GM18907 (cell line): ENCODE data around the gene SCARB1.

Source experiments
- ATAC-seq: cut with Tn5 transposase; IDR thresholded peaks from one replicate; pipeline ENCODE4 v1.9.1; 2021; ENCODE audit warnings: mild to moderate bottlenecking, moderate library complexity; ENCODE audit not compliant: unreplicated experiment

Gene SCARB1

DNA sequence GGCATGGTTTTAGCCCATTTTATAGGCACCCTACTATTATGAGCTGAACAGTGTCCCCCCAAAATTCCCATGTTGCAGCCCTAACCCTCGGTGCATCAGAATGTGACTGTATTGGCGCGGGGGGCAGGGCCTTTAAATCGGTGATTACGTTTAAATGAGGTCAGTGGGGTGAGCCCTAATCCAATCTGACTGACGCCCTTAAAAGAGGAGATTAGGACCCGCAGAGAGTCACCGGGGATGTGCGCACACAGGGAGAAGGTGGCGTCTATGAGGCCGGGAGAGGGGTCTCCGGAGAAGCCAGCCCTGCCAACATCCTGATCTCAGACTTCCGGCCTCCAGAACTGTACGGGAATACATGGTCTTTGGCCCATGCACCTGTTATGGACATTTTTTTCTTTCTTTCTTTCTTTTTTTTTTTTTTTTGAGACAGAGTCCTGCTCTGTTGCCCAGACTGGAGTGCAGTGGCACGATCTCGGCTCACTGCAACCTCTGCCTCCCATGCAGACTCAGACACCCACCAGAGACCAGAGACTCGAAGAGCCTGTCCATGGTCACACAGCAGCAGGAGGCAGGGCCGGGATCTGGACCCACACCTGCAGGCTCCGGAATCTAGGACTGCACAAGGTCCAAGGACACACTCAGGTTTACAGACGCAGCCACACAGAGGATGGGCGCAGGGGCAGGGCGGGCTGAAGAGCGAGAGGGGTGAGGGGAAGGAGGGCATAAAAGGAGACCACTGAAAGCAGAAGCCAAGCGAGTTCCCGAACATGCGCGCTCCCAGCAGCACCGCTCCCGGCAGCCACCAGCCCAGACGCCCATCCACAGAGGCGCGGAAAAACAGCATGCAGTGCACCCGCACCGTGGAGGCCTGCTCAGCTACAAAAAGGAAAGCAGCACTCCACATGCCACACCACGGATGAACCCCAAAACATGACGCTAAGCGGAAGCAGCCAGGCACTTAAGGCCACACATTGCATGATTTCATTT, 19.0 kb downstream of the SCARB1 start:
- no peak for ATAC-seq

DNA sequence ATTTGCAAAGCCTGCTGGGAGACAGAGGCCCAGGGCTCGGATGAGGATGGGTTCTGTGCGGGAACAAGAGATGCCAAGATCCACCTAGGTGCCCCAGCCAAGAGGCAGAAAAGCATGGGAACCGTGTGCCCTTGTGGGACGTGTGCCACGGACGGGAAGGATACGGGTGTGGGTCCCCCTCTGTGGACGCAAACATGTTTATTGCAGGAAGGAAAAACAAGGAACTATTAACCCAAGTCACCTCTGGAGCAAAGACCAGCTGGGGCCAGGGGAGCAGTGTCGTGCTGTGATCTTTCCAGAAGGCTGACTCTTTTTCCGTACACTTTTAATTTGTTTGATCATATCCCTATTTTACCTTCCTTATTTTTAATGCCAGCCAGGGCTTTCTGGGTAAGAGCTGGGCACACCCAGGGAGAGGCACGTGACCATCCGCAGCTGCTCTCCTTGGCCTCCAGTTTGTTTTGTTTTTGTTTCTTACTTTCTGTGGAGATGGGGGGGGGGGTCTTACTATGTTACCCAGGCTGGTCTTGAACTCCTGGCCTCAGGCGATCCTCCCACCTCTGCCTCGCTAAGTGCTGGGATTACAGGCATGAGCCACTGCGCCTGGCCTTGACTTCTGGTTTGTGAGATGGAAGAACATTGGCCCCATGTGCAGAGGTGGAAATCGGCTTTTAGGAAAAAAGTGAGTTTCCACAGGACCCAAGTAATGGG, 20.7 kb downstream of the SCARB1 start:
- no peak for ATAC-seq

DNA sequence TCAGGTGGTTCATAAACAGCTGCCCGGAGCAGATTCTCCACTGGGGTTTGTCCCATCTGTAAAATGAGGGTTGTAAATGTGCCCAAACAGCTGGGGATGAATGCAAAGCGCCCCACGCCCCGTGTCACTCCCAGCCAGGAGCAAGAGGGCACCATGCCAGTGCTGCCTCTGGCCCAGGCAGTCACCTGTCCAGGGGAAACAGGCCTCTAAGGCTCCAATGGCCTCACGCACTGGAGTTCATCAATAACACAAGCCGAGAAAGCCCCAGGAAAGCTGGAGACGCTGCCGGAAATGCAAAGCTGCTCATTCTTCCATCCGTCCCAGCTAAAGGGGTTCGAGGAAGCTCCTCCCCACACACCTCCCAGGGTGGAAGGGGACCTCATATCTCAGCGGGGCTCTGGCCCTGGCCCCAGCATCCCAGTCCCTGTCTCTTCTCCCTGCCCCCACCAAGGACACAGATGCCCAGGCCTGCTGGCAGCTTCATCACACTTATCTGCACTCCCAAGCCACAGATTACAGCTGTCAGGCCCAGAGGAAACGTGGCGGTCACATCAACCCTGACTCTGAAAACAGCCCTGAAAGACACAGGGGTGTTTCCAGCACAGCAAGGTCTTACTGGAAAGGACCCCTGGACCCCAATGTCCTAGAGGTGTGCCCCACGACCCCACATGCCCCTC, 21.5 kb downstream of the SCARB1 start:
- ATAC-seq: no peak

DNA sequence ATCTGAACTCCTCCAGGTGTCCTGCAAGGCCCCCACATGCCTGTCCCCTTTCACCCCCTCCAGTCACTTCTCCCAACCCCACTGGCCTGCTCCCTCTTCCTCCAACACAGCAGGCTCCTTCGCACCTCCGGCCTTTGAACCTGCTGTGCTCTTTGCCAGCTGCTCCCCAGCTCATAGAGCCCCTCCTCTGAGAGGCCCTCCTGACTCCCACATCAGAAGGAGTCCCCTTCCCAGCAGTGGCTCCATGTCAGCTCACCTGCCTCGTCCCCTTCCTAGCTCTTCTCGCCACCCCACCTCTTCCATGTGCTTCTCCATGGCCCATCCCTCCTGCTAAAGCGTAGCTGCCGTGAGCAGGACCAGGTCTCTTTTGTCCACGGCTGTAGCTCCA, 22.1 kb downstream of the SCARB1 start:
- no peak for ATAC-seq

DNA sequence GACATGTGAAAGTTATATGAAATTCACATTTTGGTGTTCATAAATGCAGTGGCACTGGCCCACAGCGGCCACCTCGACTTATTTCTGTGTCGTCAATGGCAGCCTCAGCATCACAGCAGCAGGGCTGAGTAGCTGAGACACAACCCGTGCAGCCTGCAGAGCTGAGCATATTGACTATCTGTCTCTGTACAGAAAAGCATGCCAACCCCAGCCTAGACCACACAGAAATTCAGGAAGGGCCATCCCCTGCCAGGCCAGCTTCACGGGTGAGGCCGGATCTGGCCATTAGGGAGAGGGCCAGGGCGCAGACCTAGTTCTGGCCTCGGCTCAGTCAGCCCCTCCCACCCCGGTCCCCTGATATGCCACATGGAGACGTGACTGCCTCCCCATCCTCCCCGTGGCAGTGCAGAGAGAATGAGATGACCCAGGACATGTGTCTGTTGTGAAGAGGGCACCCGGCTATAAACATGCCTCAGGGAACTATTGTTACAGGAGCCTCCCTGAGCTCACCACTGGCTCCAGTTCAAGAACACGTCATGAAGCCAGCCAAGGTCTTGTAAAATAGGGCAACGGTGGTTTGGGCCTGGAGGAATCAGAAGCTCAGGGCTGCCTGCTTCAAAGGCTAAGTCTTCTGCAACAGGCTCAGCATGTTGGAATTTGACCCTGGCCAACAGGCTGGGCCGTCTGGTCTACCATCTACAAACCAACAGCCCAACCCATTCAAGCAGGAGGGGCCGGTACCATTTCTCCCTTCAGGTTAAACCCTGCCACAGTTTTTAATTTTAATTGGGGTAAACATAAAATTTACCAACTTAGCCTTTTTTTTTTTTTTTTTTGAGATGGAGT, 25.5 kb downstream of the SCARB1 start:
- no peak for ATAC-seq

DNA sequence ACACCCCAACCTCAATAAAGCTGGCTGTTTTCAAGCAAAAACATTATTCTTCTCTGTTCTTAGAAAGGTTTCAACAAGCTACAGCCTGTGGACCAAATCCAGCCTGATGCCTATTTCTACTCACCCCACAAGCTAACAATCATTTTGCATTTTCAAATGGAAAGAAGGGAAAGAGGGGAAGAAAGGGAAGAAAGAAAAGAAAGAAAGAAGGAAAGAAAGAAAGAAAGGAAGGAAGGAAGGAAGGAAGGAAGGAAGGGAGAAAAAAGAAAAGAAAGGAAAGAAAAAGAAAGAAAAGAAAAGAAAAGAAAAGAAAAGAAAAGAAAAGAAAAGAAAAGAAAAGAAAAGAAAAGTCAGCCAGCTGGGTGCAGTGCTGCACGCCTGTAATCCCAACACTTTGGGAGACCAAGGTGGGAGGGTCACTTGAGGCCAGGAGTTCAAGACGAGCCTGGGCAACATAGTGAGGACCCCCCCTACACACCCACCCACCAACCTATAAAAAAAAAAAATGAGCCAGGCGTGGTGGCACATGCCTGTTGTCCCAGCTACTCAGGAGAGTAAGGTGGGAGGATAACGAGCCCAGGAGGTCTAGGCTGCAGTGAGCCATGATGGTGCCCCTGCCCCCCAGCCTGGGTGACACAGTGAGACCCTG, 26.3 kb downstream of the SCARB1 start:
- no peak for ATAC-seq

DNA sequence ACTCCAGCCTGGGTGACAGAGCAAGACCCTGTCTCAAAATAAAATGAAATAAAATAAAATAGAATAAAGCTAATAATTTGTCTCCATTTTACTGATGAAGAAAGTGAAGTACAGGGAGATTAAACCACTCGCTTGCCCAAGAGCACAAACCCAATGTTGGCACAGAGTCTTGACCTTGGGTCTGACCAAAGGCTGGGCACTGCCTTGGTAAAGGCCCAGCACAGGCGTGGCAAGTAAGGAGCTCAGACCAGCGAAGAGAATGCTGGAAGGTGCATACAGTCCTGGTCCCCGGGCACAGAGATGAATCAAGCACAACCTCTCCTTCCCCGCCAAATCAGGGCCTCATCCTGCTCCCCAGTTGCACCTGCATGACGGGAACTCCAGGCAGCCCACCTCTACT, 26.9 kb downstream of the SCARB1 start:
- no peak for ATAC-seq

DNA sequence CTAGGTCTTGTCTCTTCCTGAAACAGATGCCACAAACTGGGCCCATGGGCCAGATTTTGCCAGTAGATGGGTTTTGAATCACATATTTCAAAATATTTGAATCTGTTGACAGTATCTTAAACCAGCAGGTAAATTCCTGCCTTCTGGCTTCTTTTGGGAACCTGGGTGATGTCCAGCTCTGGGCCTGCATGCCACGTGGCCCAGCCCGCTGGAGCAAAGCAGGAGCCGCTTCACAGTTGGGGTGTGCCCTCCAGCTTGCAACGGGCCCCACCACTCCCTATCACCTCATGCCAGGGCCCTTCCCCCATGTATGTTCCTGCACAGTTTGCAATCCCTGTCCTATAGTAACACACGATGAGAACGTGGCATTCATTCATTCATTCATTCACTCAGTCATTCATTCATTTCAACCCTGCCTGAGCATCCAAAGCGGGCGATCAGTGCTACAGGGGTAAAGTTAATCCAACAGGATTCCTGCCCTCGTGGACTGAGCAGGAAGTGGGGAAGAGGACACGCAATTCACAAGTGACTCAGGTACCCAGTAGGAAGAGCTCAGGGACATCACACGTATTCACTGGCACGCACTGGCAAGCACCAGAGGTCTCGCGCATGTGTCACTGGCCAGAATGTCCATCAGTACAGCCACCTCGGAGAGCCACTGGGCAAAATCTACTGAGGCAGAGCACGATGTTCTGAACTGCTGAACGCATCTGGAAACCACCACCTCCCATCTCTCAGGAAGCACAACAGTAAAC, 27.8 kb downstream of the SCARB1 start:
- ATAC-seq: no peak

DNA sequence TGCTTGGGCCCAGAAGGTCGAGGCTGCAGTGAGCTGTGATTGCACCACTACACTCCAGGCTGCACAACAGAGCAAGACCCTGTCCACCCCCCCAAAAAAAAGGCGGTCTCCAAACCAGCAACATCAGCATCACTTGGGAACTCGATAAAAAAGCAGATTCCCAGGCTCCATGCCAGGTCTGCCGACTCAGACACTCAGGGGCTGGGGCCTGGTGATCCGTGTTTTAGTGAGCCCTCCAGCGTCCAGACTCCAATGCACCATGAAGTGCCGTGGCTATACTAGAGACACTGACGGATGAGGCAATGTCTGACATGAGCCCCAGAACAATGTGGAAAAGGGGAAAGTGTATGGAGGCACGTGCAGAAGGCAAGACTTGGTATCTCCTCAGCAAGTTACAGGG, 28.8 kb downstream of the SCARB1 start:
- ATAC-seq: no peak

DNA sequence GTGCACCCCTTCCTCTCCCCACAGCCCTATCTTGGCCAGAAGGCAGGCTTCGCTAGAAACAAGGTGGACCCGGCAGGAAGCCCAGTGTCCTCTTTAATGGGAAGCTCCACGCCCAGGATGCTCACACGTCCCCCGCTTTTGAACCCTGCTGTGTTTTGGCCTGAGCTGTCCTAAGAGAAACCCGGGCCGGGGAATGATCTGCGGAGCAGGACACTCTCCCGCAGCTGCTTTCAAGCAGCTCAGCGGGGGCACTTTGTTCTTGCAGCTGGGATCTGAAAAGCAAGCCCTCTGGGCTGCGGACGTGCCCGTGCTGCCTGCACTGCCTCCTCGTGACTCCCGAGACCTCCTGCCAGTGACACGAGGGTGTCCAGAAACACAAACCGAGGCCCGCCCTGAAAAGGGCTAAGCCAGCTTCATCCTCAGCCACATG, 30.0 kb downstream of the SCARB1 start:
- ATAC-seq: no peak

DNA sequence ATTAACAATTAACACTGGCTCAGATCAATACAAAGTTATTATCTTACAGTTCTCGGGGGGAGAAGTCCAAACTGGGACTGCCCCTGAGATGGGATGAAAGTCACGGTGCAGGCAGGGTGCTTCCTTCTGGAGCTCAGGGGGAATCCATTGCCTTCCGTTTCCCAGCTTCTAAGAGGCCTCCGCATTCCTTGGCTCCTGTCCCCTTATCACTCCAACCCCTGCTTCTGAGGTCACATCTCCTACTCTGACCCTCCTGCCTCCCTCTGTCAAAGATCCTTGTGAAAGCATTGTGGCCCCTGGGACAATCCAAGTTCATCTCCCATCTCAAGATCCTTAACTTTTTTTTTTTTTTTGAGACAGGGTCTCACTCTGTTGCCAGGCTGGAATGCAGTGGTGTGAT, 30.8 kb downstream of the SCARB1 start:
- no peak for ATAC-seq

DNA sequence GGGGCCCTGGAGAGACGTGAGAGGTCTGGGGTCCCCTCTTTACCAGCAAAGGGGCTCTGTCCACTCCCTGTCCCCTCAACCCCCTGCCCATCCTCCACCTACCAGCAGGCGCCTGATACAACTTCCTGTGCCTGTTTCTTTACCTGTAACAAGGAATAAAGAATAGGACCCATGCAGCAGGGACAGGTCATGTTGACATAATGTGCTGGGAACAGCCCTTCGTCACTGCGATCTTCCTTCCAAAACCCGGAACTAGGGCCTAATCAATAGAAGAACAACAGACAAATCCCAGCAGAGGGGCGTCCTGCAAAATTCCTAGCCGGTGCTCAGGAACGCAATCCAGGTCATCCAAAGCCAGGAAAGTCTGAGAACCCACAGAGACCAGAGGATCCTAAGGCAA, 32.1 kb downstream of the SCARB1 start:
- no peak for ATAC-seq

DNA sequence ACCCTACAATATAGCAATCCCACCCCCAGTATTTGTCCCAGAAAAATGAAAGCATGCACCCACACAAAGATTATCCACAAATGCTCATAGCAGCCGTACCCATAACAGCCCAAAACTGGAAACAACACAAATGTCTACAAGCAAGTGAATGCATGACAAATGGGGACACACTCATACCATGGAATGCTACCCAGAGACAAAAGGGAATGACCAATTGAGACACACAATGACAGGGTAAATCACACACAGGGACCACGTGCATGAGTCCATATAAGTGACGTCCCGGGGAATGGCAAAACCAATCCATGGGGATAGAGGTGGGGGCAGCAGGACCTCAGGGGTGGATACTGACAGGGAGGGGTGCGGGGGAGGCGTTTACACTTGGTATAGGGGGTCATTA, 33.4 kb downstream of the SCARB1 start:
- no peak for ATAC-seq

DNA sequence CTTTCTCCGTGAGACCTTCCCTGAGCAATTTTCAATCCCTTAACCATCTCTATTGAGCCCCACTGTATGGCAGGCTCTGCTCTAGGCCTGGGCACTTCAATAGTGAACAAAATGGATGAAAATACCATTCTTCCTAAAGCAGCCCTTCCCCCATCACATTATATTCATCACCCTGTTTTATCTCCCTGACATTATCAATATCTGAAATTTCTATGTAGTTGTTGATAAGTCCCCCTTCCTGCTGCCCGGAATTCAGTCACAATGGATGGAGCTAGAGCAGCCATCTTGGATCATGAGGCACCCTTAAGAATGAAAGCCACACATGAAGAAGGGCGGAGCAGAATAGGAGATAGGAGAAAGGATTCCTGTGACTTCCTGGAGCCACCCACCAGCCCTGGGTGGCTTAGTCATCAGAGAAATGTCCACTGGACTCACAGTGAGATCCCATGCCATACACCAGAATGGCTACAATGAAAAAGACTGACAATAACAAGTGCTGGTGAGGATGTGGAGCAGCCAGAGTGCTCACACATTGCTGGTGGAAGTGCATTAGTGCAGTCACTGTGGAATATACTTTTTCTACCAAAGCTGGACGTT, 33.9 kb downstream of the SCARB1 start:
- no peak for ATAC-seq

DNA sequence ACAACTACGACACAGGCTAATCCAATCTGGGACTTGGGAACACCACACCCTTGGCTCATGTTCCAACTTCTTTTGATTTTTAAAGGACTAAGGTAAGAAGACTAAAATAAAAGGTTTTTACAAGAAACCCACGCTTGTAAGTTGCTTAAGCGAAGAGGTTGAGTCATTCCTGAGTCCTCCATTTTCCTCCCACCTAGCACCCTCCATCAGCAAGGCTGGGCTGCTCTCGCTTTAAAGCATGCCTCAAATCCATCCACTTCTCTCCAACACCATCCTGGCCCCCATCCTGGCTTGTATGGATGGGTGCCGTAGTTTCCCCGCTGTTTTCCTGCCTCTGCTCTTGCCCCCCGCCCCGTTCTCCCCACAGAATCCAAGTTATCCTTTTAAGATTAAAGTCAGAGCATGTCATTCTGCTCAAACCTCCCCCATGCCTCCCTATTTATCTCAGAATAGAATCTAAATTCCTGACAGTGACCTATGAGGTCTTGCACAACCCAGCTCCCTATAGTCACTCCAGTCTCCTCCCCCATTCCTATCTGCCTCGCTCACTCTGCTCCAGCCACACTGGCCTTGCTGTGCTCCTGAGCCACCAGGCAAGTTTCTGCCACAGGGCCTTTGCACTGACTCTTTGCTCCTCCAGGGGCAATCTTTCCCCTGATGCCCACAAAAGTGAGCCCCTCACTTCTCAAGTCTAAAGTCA, 34.5 kb downstream of the SCARB1 start:
- no peak for ATAC-seq

DNA sequence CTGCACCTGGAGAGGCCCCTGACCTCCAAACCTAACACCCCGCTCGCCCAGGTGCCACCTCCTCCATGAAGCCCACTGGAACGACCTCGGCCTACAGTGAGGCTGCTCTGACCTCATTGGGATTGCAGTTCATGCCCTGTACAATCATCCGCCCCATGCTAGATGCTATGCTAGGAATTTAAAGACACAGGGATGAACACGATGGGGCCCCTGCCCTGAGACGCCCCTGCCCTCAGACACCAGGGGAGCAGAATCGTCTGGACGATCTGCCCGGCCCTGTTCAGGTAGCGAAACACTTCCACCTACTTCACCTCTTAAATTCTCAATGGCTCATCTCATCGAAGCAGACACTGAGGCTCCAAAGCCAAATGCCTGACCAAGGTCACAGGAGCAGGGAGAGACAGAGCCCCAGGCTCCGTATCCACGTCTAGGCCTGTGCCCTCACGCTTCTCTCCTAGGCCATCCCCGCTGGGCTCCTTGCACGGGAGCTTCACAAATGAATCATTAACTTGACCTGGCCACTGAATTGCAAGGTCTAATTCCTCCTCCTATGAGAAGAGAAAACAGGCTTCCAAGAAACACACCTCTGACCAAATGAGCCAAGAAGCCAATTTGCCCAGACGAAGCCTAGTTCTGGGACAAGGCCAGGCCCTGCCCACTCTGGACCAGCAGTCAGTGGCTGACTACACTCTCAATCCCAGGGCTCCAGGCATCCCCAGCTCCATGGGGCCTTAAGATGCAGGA, 35.2 kb downstream of the SCARB1 start:
- peak; percentile 38 for ATAC-seq

DNA sequence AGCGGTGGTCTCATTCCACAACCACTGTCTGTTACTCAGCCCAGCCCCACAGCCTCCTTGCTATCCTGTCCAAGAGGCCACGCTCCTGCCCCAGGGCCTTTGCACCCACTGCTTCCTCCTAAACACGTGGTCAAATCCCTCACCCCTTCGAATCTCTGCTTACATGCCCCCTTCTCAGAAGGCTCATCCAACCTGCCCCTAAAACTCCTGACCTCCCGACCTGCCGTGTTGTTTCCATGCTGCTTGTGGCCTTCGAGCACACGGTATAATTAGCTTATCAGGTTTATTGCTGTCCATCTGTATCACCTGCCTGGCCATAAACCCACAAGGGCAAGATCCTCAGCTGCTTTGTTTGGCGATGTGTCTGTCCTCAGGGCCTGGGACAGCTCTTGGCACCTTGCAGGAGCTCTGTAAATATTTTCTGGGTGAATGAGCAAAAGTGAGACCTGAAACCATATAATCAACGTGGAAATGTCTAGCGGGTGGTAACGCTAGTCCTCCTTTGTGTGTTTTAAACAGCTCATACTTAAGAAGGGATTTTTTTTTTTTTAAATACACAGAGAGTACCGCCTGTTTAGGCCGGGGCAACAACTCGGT, 36.0 kb downstream of the SCARB1 start:
- ATAC-seq: peak; percentile 69
